Esophagus muscularis mucosa (tissue), 4 donors: ENCODE results near the gene TPO. TPM values are rescaled to one million over a fixed set of nuclear protein-coding genes. Genes with fewer than 3 reads are reported as not detected.
"Not testable (repeated sequence)": the region's sequence is repeated elsewhere in the genome, so short reads cannot be mapped to it uniquely, and the experiment has no call there.

Experiments used
- DNase-seq: peaks from one replicate; pipeline ENCODE4 v3.0.0-alpha.2; 2017; ENCODE audit errors: extremely low spot score
- H3K27ac ChIP-seq, 4 donors: fragments of 200-600 bp; sonication (generic); replicated peaks in 1 of 4; 1 replicate in 3 of 4; 2 replicates in 1 of 4; pipeline ENCODE4 v1.5.1; 2016 to 2019; ENCODE audit warnings: mild to moderate bottlenecking in 1 of 4
- H3K27me3 ChIP-seq, 4 donors: fragments of 200-600 bp; sonication (generic); one replicate each; pipeline versions ENCODE4 v1.5.1 to v1.6.0; 2016 to 2019
- H3K36me3 ChIP-seq, 4 donors: fragments of 200-600 bp; sonication (generic); one replicate each; pipeline ENCODE4 v1.5.1; 2016 to 2019
- H3K4me1 ChIP-seq, 4 donors: fragments of 200-600 bp; sonication (generic); one replicate each; pipeline ENCODE4 v1.5.1; 2016 to 2019
- H3K4me3 ChIP-seq, 4 donors: fragments of 200-600 bp; sonication (generic); 1 replicate in 2 of 4; 2 replicates in 2 of 4; pipeline ENCODE4 v1.5.1; 2016 to 2019; ENCODE audit warnings: mild to moderate bottlenecking in 4 of 4, moderate library complexity in 1 of 4
- H3K9me3 ChIP-seq, 4 donors: fragments of 200-600 bp; sonication (generic); 1 replicate in 3 of 4; 2 replicates in 1 of 4; pipeline ENCODE4 v1.5.1; 2016 to 2019
- CTCF ChIP-seq, 3 experiments: fragments of 200-600 bp in 2 of 3; fragments of 450-650 bp in 1 of 3; sonication (generic) in 2 of 3; IDR thresholded peaks; one replicate each; pipeline ENCODE4 v1.5.1; 2017 to 2019; ENCODE audit warnings: antibody characterized with exemption in 3 of 3, mild to moderate bottlenecking in 2 of 3, moderate library complexity in 1 of 3
- EP300 ChIP-seq: sonication (generic); formaldehyde crosslinking; IDR thresholded peaks from one replicate; pipeline ENCODE4 v1.6.1; 2017; ENCODE audit warnings: antibody characterized with exemption
- POLR2A ChIP-seq: fragments of 450-650 bp; IDR thresholded peaks from one replicate; pipeline ENCODE4 v1.6.1; 2017; ENCODE audit warnings: antibody characterized with exemption, moderate library complexity, mild to moderate bottlenecking, low read depth
- POLR2AphosphoS5 ChIP-seq, 2 donors: sonication (generic); formaldehyde crosslinking; IDR thresholded peaks; one replicate each; pipeline ENCODE4 v1.6.1; 2017; ENCODE audit warnings: antibody characterized with exemption in 2 of 2
- WGBS: methylation state at CpG from one replicate; pipeline ENCODE4 v1.1.5; 2018; 5-methylcytosine and 5-hydroxymethylcytosine counted together
- intact Hi-C: fragments of 100-400 bp; cut with DNase I; formaldehyde crosslinking; loops from one replicate; pipeline ENCODE4 v1.15.1; 2023
- total RNA-seq, 4 donors: library from RNA; depleted of rRNA; stranded (reverse); fragments of >200 nt; gene quantifications; one replicate each; pipeline versions ENCODE4 v1.1.0 to v1.2.1, GENCODE V29; 2016

Gene TPO
- total RNA-seq, 4 donors from 2014 or later: 7.1 to 18.4 (median 10.4) TPM

- H3K4me1 ChIP-seq: no peaks in the 10 kb centered on the region
- H3K9me3 ChIP-seq: no peaks in the 10 kb centered on the region
- WGBS: 77% methylated on average over 3 of the region's 3 CpGs
- H3K4me3 ChIP-seq: no peak overlapping the region
- H3K27ac ChIP-seq: no peak overlapping the region
- H3K36me3 ChIP-seq: peaks cover 0 to 16% (median 0%) of the 10 kb centered on the region in 4 donors
- no peak for TF ChIP-seq CTCF (IDR thresholded peaks at IDR 0.05)
- TF ChIP-seq POLR2A: no peak
- TF ChIP-seq EP300: no peak
- no peak for TF ChIP-seq POLR2AphosphoS5 (IDR thresholded peaks at IDR 0.05)
- no peaks in the 10 kb centered on the region for H3K27me3 ChIP-seq
- intact Hi-C loops: no loop called here
- no peak for DNase-seq
These were observed 7.3 kb upstream of the TPO start for GRCh38 chr2:1405967-1406366.

- H3K4me3 ChIP-seq: no peak overlapping the region
- 76% methylated on average over 2 of the region's 2 CpGs for WGBS
- H3K9me3 ChIP-seq: no peaks in the 10 kb centered on the region
- DNase-seq: no peak
- no peaks in the 10 kb centered on the region for H3K4me1 ChIP-seq
- no peaks in the 10 kb centered on the region for H3K27me3 ChIP-seq
- intact Hi-C loops: no loop called here
- no peak overlapping the region for H3K27ac ChIP-seq
- H3K36me3 ChIP-seq: peaks cover 0 to 16% (median 0%) of the 10 kb centered on the region in 4 donors
- no peak for TF ChIP-seq POLR2A
- TF ChIP-seq CTCF (IDR thresholded peaks at IDR 0.05): no peak
- no peak for TF ChIP-seq POLR2AphosphoS5 (IDR thresholded peaks at IDR 0.05)
- TF ChIP-seq EP300: no peak
These were observed 6.8 kb upstream of the TPO start for GRCh38 chr2:1406434-1406833.

GRCh38 chr2:1407950-1408675 lies 5.2 kb upstream of the TPO start:
- TF ChIP-seq POLR2A (no peak), EP300 (no peak), CTCF (IDR thresholded peaks at IDR 0.05) (no peak), POLR2AphosphoS5 (IDR thresholded peaks at IDR 0.05) (no peak)
- Histone ChIP-seq H3K4me3 (no peak overlapping the region), H3K27ac (no peak overlapping the region), H3K4me1 (no peaks in the 10 kb centered on the region), H3K9me3 (no peaks in the 10 kb centered on the region), H3K27me3 (no peaks in the 10 kb centered on the region), H3K36me3 (peaks cover 0 to 20% (median 0%) of the 10 kb centered on the region in 4 donors)
- DNase-seq: no peak
- 73% methylated on average over 16 of the region's 16 CpGs for WGBS
- intact Hi-C loops: no loop called here

GRCh38 chr2:1414121-1414520 lies 858 bp downstream of the TPO start:
- H3K4me1 ChIP-seq: no peaks in the 10 kb centered on the region
- TF ChIP-seq POLR2A: no peak
- no peak for TF ChIP-seq POLR2AphosphoS5 (IDR thresholded peaks at IDR 0.05)
- no peak for TF ChIP-seq CTCF (IDR thresholded peaks at IDR 0.05)
- no peak for TF ChIP-seq EP300
- 78% methylated on average over 13 of the region's 13 CpGs for WGBS
- H3K9me3 ChIP-seq: no peaks in the 10 kb centered on the region
- H3K27me3 ChIP-seq: peaks cover 0 to 1% (median 0%) of the 10 kb centered on the region in 4 donors
- H3K4me3 ChIP-seq: no peak overlapping the region
- H3K36me3 ChIP-seq: peaks cover 0 to 43% (median 0%) of the 10 kb centered on the region in 4 donors
- DNase-seq: no peak
- H3K27ac ChIP-seq: no peak overlapping the region
- intact Hi-C loops: no loop called here

GRCh38 chr2:1414901-1415300 lies 1.6 kb downstream of the TPO start:
- H3K9me3 ChIP-seq, H3K27me3 ChIP-seq, intact Hi-C loops, H3K27ac ChIP-seq, H3K4me1 ChIP-seq, H3K4me3 ChIP-seq, DNase-seq: not testable (repeated sequence)
- 96% methylated on average over 4 of the region's 11 CpGs for WGBS
- H3K36me3 ChIP-seq: peaks cover 0 to 42% (median 0%) of the 10 kb centered on the region in 4 donors
